HL-60/S4 (cell line): ENCODE measurements around the gene BLOC1S4.

Experiments
- in situ Hi-C: fragments of 300-500 bp; cut with MboI; formaldehyde crosslinking; loops from 2 replicates; pipeline ENCODE4 v1.14.3; 2022; ENCODE audit warnings: low sequenced_read_pairs

BLOC1S4 gene

DNA sequence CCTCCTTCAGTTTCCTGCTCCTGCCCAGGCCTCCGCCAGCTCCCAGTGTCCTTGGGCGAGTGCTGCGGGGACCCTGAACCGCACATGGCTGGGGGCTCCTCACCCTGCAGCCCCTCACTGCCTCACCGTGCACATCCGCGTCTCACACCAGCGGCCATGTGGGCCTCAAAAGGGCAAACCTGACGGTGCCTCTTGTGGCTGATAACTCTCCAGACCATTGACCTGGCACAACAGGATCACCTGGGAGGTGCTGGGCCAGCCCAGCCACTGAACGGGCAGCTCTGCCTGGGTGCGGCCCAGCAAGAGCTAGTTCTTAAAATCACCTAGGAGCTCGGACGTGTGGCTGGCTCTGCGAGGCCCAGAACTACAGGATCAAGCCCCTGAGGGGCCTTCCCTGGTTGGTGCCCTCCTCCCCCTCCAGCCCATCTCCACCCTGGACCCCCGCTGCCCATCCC lies 26.4 kb upstream of the BLOC1S4 start:
- in situ Hi-C loops: no loop called here

DNA sequence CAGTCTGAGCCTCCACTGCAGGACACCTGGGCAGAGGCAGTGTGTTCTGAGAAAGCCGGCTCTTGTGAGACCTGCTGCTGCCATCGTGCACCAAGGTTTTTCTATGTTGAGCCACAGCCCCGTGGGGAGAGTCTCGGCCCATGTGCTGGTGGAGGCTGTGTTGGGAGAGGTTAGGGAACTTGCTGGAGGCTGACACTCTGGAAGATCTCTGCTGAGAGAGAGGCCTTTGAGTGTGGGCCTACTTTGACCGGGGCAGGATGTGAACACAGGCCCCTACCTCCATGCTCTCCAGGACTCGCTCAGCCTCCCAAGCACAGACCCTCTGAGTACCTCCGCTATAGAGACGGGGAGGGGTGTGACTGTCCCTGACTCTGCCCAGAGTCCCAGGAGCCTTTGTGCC lies 23.6 kb upstream of the BLOC1S4 start:
- in situ Hi-C loops: no loop called here

DNA sequence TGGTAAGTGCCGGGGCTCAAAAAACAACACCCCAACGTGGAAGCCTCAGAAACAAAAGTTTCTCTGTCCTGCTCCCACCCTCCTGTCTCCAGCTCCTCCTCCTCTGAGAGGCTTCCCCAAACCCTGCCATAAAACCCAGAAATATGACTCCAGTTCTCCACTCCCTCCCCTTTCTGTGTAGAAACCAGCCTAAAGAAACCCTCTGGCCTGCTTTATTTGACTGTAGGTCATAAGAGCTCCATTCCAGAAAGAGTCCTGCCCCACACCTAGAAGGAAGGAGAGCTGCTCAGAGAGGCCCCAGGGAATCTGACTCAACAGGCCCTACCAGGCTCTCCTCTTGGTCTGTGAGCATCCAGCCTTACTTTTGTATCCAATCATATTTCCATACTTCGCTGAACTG lies 23.2 kb upstream of the BLOC1S4 start:
- in situ Hi-C loops: no loop called here

DNA sequence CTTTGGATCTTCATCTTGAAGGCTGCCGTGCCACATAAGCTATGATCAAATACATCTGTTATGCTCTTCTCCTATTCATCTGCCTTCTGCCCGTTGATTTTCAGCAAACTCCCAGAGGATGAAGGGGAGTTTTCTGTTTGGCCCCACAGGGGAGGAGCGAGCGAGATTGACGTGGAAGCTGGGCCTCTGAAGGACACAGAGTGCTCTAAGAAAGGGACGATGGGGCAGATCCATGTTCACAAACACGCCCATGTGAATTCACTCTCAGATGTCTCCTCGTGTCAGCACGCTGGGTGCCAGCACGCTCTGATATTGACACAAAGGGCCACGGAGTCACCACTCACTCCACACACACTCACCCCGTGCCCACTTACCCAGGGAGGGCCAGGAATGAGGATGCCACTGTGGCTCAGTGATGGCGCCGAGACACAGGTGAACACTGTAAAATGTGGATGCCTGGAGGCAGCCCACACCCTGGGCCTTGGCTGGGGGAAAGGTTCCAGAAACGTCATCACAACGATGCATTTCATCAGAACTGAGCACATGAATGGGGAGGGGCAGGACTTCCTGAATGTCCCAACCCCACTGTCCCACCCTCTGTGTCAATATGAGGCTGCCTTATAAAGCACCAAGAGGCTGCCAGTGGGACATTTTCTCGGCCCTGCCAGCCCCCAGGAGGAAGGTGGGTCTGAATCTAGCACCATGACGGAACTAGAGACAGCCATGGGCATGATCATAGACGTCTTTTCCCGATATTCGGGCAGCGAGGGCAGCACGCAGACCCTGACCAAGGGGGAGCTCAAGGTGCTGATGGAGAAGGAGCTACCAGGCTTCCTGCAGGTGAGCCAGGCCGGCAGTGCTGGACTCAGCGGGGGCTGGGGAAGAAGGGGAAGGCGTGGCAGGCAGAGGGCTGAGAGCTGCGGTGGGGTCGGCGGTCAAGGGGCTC lies 22.5 kb upstream of the BLOC1S4 start, which contains the start of gene S100P:
Gene S100P, plus strand, starts transcription at position 648 of the 946 bp plus-strand sequence. Its CDS starts 55 bp downstream, at position 703.
- in situ Hi-C loops: no loop called here

DNA sequence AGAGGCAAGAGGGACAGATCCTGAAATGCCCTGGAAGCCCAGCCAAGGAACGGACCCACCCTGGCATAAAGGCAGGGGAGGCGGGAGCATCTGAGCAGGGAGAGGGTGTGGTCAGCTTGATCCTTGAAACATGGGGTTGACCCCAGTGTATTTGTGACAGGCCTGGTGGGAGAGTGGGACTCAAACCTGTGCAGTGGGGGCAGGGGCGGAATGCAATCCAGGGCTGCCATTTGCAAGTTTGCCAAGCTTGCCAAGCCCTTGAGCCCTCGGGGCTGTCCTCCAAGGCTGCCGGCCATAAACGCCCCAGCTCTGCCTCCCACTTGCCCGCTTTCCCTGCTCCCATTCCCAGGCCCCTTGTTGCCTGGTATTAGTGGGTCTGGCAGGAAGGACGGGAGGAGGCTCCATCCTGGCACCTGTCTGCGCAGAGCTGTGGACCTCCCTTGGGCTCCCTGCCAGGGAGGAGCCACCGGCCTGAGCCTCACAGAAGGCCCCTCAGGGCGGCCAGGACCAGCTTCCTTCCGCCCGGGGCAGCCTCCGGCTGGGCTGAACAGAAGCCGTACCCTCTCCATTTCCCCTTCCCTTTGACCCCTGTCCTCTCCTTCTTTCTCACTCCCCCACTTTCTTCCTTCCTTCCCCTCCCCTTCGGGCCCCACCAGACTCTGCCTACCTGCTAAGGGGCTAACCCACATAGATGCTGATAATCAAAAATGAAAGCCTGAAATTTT lies 21.6 kb upstream of the BLOC1S4 start:
- in situ Hi-C loops: no loop called here

- in situ Hi-C loops: no loop called here
Observed at GRCh38 chr4:6695660-6696610, 20.0 kb upstream of the BLOC1S4 start.

DNA sequence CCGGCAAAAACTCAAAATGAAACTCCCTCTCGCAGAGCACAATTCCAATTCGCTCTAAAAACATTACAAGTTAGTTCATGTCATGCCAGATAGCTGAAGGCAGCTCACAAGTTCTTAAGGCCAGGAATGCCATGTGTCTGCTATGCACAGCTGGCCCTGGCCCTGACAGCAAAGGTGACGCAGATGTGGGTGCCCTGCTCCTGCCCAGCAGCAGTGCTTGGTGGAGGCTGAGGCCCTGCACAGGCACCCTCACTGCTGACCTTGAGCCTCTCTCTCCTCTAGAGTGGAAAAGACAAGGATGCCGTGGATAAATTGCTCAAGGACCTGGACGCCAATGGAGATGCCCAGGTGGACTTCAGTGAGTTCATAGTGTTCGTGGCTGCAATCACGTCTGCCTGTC lies 19.4 kb upstream of the BLOC1S4 start:
- in situ Hi-C loops: no loop called here

GRCh38 chr4:6697131-6697530 lies 18.8 kb upstream of the BLOC1S4 start:
- in situ Hi-C loops: no loop called here

DNA sequence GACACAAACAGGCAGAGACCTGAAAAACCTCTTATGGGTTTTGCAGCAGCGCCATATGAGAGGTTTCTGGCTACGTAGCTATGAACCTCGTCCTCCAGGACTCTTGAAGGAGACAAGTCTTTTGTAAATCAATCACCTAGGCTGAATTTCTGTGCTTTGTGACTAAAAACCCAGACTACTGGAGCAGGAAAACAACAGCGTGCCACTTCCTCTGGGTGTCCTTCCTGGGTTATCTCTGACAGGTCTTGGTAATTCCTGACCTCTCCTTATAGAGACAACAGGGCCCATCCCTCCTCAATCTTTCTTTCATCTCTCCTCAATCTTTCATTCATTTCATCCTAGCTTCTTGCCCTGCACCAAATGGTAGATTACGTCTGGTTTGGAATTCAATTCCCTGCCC lies 16.6 kb upstream of the BLOC1S4 start:
- in situ Hi-C loops: no loop called here

GRCh38 chr4:6699903-6700302 lies 16.1 kb upstream of the BLOC1S4 start:
- in situ Hi-C loops: no loop called here

- in situ Hi-C loops: no loop called here
Observed at GRCh38 chr4:6701371-6701770, 14.6 kb upstream of the BLOC1S4 start.

- in situ Hi-C loops: no loop called here
Observed at GRCh38 chr4:6702761-6703160, 13.2 kb upstream of the BLOC1S4 start.

- in situ Hi-C loops: no loop called here
Observed at GRCh38 chr4:6703786-6704185, 12.2 kb upstream of the BLOC1S4 start.

- in situ Hi-C loops: no loop called here
Observed at GRCh38 chr4:6705646-6706045, 10.3 kb upstream of the BLOC1S4 start.

- in situ Hi-C loops: no loop called here
Observed at GRCh38 chr4:6706173-6706572, 9.8 kb upstream of the BLOC1S4 start.

DNA sequence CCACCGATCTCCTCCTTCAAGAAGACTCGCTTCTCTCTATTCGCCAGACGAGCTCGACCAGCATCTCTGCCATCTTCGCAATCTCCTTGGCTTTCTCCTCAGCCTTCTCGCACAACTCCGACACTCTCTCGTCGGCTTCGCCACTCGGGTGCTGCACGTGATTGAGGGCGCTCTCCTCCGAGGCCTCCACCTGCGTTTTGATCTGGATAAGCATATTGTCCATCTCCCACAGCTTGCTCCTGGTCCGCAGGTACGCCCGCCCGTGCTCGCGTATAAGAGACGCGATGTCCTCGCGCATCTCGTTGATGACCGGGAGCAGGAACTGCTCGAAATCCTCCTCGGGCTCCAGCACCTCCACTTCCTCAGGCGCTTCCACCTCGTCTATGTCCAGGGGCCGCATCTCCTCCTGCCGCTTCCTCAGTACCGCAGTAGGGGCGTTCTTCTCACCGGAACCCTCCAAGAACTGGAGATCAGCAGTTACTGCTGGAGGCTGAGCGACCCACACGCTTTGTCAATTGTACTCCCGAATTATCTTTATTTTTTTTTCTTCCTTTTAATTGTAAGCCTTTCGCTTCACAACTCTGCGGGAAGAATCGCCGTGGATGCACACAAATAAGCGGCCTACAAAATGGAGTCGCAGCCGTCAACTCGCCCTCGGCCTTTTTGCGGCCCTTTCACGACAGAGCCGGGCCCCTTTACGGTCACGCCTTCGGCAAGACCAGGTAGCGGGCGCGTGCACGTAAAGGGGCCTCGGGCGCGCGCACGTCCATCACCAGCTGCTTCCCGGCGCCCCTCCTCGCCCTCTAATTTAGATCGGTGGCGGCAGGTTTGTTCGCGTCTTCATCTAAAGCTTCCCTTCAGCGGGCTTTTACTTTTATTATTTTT lies 6.5 kb upstream of the BLOC1S4 start, which contains the start of gene MRFAP1L1:
Gene MRFAP1L1, minus strand, starts transcription at position 636 of the 885 bp plus-strand sequence. Its CDS starts 236 bp downstream, at position 400.
- in situ Hi-C loops: loop anchor here (10.0 kb wide), 1 partner anchor 365 kb away; no protein-coding TSS in a partner anchor

DNA sequence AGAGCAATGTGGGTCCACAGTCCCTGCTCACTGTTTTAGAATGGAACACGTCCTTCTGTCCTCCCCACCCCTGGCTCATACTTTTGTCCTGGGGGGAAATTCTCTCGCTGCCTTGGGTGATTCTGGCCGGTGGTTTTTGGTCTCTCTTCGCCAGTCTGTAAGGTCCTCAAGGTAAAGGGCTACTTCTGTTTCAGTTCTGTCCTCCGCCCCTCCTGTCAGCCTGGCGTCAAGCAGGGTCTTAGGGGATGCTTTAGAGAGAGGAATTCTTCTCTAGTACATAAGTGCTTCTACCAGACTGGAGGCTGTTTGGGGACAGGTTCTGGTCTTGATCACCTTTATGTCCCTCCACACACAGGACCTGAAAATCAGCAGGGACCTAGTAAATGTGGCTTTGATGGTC lies 5.7 kb upstream of the BLOC1S4 start:
- in situ Hi-C loops: loop anchor here (10.0 kb wide), 1 partner anchor 365 kb away; no protein-coding TSS in a partner anchor

- in situ Hi-C loops: loop anchor here (10.0 kb wide), 1 partner anchor 364 kb away; no protein-coding TSS in a partner anchor
Observed at GRCh38 chr4:6710996-6711395, 5.0 kb upstream of the BLOC1S4 start.

- in situ Hi-C loops: loop anchor here (10.0 kb wide), 1 partner anchor 360 kb away; no protein-coding TSS in a partner anchor
Observed at GRCh38 chr4:6714954-6715353, 1.0 kb upstream of the BLOC1S4 start.
